ENCODE data around the gene PDCD11. TPM values are rescaled to one million over a fixed set of nuclear protein-coding genes. Genes with fewer than 3 reads are reported as not detected.

PDCD11 gene
- total and polyA plus RNA-seq, 2 of the 8 experiments (the other 6 are each of a cell fraction or from before 2014, with no cell fraction given): 18.1 to 79.1 TPM

GRCh38 chr10:103493916-103494877, 97.8 kb downstream of the PDCD11 start:
- H3K9ac ChIP-seq (replicated peaks in 1 of 4; ENCODE audit: extremely low read depth in 1 of 4, low read depth in 3 of 4, low read length in 3 of 4): peak overlapping the region in 1 of 4 experiments; percentile 9; a peak in 1 of 7 replicates
- POLR2A ChIA-PET (ENCODE audit: partially characterized antibody): interaction anchor here (1.0 to 1.5 kb wide), 2 partner anchors 18 to 98 kb away, joined by 3 to 5 read pairs; partner anchors contain the start of genes ATP5MK and PDCD11

More at GRCh38 chr10:103493916-103494877, 97.8 kb downstream of the PDCD11 start:
- H2BK120ac ChIP-seq (replicated peaks; ENCODE audit: low read depth, low read length): no peak overlapping the region
- no peaks in the 10 kb centered on the region for H3K79me1 ChIP-seq (ENCODE audit: low read depth, low read length)
- no peak overlapping the region for H2BK5ac ChIP-seq (ENCODE audit: low read depth, low read length)
- peak overlapping the region; percentile 60 to 99 for H3K4me2 ChIP-seq (ENCODE audit: insufficient read depth in 1 of 2, low read depth in 2 of 2, low read length in 2 of 2)
- H3K27ac ChIP-seq (ENCODE audit: low read depth, low read length): no peak overlapping the region
- 7% methylated on average over 36 of the region's 92 CpGs; no CpG with 5 or more reads in 1 of the 2 experiments for WGBS, 2 experiments (ENCODE audit: extremely low coverage in 1 of 2, insufficient coverage in 1 of 2, insufficient read length in 1 of 2, insufficient replicate concordance in 2 of 2, low coverage in 1 of 2, low lambda C conversion rate in 2 of 2, missing lambda C conversion rate in 1 of 2)
- FAIRE-seq: no peak
- H3K18ac ChIP-seq (ENCODE audit: extremely low read depth, low read length): no peak overlapping the region; the same call in 1 of the 2 replicates
- H2AK5ac ChIP-seq (ENCODE audit: low read depth, low read length): no peak overlapping the region
- H3K56ac ChIP-seq (replicated peaks; ENCODE audit: insufficient read length, low read depth, low read length): no peak overlapping the region
- H2BK12ac ChIP-seq (ENCODE audit: low read depth, low read length): no peak overlapping the region
- H3K36me3 ChIP-seq (ENCODE audit: control insufficient read depth in 2 of 4, insufficient read depth in 4 of 4, low read length in 3 of 4): no peaks in the 10 kb centered on the region
- H3K27me3 ChIP-seq (replicated peaks in 1 of 4; ENCODE audit: control insufficient read depth in 3 of 4, extremely low read depth in 1 of 4, insufficient read depth in 3 of 4, low read length in 3 of 4): peaks cover 8 to 36% (median 28%) of the 10 kb centered on the region in 4 experiments
- H2BK20ac ChIP-seq (ENCODE audit: low read length): no peak overlapping the region
- H3K23me2 ChIP-seq (ENCODE audit: low read depth, low read length): peaks cover 11% of the 10 kb centered on the region
- H4K8ac ChIP-seq (ENCODE audit: extremely low read depth, insufficient read depth, low read length): no peak overlapping the region
- H4K5ac ChIP-seq (ENCODE audit: insufficient read length, low read depth, low read length): no peak overlapping the region
- no peak overlapping the region for H2AFZ ChIP-seq (ENCODE audit: low read length)
- no peaks in the 10 kb centered on the region for H3K9me3 ChIP-seq (ENCODE audit: insufficient read depth in 2 of 2, low read depth in 1 of 2, low read length in 1 of 2)
- peak in 1 of 2 experiments; percentile 65 for DNase-seq (ENCODE audit: low read depth in 1 of 2, low spot score in 2 of 2)
- H3K79me2 ChIP-seq (ENCODE audit: control insufficient read depth in 1 of 2, insufficient read depth in 2 of 2, low read length in 2 of 2): no peaks in the 10 kb centered on the region
- peaks cover 0 to 4% (median 3%) of the 10 kb centered on the region in 4 experiments; a peak in 5 of 7 replicates for H3K4me1 ChIP-seq (replicated peaks in 1 of 4; ENCODE audit: control insufficient read depth in 3 of 4, insufficient read depth in 4 of 4, low read length in 3 of 4)
- CTCF ChIA-PET (ENCODE audit: partially characterized antibody): interaction anchor here (0.7 to 4.6 kb wide), 7 partner anchors 9 to 70 kb away, joined by 3 to 24 read pairs (median 5); no protein-coding TSS in a partner anchor
- H4K20me1 ChIP-seq (replicated peaks in 1 of 2; ENCODE audit: control insufficient read depth in 1 of 2, insufficient read depth in 2 of 2, low read length in 2 of 2): no peaks in the 10 kb centered on the region
- peak overlapping the region; percentile 25 to 71 (median 45) for H3K4me3 ChIP-seq (ENCODE audit: extremely low read depth in 1 of 4, insufficient read depth in 2 of 4, low read depth in 3 of 4, low read length in 4 of 4)
- H2BK15ac ChIP-seq (ENCODE audit: low read length): no peak overlapping the region
- no peak overlapping the region for H3K23ac ChIP-seq (ENCODE audit: insufficient read length)
- no peak for TF ChIP-seq BACH1 (IDR thresholded peaks at IDR 0.05; ENCODE audit: low read length)
- TF ChIP-seq EZH2 (IDR thresholded peaks at IDR 0.05; ENCODE audit: low read depth, low read length, severe bottlenecking): peak; percentile 32
- no peak overlapping the region for H4K91ac ChIP-seq (replicated peaks; ENCODE audit: insufficient read length, low read length)
- H3K4ac ChIP-seq (replicated peaks; ENCODE audit: insufficient read length, low read depth, low read length): no peak overlapping the region
- no peak overlapping the region for H3K14ac ChIP-seq (ENCODE audit: insufficient read length)
